Hepatocyte (in vitro differentiated cells): ENCODE data around the gene USH1C.

Experiments used
- CTCF ChIP-seq: fragments of 200-600 bp; sonication (generic); IDR thresholded peaks from 2 replicates; pipeline ENCODE4 v1.5.1; 2016; ENCODE audit warnings: antibody characterized with exemption, mild to moderate bottlenecking; ENCODE audit not compliant: poor library complexity
- EZH2 ChIP-seq: fragments of 200-600 bp; sonication (generic); IDR thresholded peaks from 2 replicates; pipeline ENCODE4 v1.6.1; 2016; ENCODE audit warnings: antibody characterized with exemption, mild to moderate bottlenecking, borderline replicate concordance
- EZH2phosphoT487 ChIP-seq: fragments of 200-600 bp; sonication (generic); IDR thresholded peaks from one replicate; pipeline ENCODE4 v1.6.1; 2018; ENCODE audit warnings: antibody characterized with exemption, mild to moderate bottlenecking, low read depth, moderate library complexity; ENCODE audit not compliant: unreplicated experiment, severe bottlenecking

GRCh38 chr11:17544181-17544622, at the start of gene USH1C:
- TF ChIP-seq CTCF (no peak), EZH2phosphoT487 (no peak), EZH2 (no peak)
